GM18873 (cell line): ENCODE measurements around the gene PPP4R3A.
"Not testable (repeated sequence)": the region's sequence is repeated elsewhere in the genome, so short reads cannot be mapped to it uniquely, and the experiment has no call there.

Experiments used
- ATAC-seq: cut with Tn5 transposase; IDR thresholded peaks from one replicate; pipeline ENCODE4 v1.9.1; 2021; ENCODE audit warnings: mild to moderate bottlenecking, moderate library complexity, moderate number of reproducible peaks; ENCODE audit not compliant: unreplicated experiment, low FRiP score

The PPP4R3A gene

DNA sequence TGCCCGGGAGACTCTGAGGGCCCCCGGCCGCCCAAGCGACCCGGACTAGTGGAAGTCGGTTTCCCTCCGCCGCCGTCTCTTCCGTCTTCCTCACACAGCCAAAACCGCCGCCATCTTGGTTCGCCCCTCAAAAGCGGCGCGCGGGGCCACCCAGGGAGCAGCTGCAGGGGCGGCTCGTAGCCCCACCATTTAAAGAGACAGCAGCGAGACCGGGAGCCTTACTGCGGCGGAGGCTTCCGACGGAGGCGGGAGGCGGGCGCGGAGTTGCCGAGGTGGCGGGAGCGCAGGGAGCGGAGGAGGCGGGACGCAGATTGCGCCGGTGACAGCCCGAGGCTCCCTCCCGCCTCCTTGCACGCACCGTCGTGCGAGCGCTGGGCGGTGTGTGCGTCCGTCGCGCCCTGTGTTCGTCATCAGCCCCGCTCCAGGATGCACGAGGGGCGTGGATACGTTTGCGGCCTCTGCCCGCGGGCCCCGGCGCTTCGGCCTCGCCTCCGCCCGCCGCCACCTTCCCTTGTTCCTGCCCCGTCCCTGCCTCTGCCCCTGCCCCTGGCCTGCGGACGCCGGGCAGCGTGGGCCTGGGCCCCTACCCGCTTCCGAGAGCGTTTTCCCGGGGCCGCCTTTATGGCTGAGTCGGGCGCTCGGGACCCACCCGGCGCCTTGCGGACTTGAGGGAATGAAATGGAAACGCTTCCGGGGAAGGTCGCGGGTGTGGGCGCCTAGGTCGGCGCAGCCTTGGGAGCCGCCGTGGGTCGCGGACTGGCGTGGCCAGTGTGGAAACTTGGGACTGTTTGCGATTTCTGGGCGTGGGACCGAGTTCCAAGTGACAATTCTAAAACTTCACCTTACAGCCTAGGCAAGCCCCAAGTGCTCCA is at the start of gene PPP4R3A:
Gene PPP4R3A, minus strand, starts transcription at position 140 of the 872 bp plus-strand sequence. CDS start 663 bp downstream, outside the sequence.
- peak; percentile 74 for ATAC-seq

DNA sequence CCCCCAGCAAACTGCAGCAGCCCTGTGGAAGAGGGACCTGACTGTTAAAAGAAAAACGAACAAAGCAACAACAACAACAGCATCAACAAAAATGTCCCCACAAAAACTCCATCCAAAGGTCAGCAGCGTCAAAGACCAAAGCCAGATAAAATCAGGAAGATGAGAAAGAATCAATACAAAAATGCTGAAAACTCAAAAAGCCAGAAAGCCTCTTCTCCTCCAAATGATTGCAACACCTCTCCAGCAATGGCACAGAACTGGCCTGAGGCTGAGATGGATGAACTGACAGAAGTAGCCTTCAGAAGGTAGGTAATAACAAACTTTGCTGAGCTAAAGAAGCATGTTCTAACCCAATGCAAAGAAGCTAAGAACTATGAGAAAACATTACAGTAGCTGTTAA is 45.4 kb upstream of the PPP4R3A start:
- ATAC-seq: no peak

DNA sequence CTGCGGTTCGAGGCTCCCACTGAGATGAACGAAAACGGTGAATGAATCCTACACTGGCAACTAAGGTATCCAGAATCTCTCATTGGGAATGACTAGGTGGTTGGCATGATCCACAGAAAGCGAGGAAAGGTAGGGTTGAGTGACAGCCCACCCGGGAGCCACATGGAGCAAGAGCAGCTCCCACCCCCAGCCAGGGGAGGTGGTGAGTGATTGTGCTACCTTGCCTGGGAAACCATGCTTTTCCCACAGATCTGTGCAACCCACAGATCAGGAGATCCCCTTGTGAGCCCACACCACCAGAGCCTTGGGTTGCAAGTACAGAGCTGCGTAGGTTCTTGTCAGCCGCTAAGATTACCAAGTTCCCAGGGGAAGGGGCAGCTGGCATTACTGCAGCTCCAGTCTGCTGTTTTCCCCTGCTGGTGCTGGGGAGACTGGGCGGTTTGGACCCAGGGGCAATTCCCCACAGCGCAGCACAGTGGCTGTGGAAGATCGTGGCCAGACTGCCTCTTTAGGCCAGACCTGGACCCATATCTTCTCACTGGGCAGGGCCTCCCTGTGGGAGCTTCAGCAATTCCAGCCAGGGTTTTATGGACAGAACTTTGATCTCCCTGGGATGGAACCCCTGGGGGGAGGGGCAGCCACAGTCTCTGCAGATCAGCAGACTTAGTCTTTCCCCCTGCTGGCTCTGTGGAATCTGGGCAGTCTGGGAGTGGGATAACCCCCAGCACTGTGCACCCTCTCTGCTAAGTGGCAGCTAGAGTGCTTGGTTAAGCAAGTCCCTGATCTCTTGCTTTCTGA is 44.6 kb upstream of the PPP4R3A start:
- ATAC-seq: no peak

DNA sequence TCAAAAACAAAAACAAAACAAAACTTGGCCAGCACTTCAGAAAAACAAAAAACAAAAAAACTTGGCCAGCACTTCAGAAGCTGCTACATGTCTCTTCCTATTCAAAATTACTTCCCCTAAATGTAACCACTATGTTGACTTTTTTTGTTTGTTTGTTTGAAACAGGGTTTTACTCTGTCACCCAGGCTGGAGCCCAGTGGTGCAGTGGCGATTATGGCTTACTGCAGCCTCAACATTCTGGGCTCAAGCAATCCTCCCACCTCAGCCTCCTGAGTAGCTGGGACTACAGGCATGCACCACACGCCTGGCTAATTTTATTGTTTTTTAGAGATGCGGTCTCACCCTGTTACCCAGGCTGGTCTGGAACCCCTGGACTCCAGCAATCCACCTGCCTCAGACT is 38.0 kb upstream of the PPP4R3A start:
- ATAC-seq: no peak

DNA sequence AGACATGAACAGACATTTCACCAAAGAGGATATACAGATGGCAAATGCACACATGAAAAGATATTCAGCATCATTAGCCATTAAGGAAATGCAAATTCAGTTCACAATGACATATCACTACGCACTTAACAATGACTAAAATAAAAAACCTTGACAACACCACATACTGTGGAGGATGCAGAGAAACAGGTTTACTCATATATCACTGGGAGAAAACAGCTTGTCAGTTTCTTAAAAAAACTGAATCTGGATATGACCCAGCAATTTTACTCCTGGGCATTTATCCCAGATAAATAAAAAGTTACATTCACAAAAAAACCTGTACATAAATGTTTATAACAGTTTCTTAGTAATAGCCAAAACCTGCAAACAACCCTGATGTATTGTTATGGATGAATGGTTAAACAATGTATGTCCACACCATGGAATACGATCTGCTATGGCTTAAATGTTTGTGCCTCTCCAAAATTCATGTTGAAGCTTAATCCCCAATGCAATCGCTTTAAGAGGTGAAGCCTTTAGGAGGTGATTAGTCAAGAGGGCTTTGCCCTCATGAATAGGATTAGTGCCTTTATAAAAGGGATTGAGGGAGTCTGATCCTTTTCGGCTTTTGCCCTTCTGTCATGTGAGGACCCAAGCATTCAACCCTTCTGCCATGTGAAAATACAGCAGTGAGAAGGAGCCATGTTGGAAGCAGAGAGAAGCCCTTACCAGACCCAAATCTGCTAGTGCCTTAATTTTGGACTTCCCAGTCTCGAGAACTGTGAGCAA is 36.0 kb upstream of the PPP4R3A start:
- ATAC-seq: no peak

DNA sequence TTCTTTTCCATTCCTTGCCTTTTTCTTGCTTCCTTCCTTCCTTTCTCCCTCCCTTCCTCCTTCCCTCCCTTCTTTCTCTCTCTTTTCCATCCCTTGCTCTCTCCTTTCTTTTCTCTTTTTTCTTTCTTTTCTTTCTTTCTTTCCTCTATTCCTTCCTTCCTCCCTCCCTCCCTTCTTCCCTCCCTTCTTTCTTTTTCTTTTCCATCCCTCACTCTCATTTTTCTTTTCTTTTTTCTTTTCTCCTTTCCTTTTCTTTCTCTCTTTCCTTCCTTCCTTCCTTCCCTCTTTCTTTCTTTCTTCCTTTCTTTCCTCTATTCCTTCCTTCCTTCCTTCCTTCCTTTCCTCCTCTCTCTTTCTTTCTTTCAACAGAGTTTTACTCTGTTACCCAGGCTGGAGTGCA is 35.1 kb upstream of the PPP4R3A start:
- ATAC-seq: no peak

DNA sequence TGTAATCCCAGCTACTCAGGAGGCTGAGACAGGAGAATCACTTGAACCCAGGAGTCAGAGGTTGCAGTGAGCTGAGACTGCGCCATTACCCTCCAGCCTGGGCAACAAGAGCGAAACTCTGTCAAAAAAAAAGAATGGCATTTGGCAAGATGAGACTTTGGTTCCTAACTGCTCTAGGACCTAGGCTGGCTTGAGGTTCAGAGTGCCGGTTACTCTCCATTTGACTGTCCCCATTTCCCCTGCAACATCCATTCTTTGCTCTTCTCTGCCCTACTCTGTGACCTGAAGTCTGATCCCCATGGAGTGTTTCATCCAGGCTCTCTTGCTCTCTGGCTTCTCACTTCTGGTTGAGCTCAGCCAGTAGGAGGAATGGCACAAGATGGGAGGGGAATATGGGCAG is 26.2 kb upstream of the PPP4R3A start:
- ATAC-seq: no peak

DNA sequence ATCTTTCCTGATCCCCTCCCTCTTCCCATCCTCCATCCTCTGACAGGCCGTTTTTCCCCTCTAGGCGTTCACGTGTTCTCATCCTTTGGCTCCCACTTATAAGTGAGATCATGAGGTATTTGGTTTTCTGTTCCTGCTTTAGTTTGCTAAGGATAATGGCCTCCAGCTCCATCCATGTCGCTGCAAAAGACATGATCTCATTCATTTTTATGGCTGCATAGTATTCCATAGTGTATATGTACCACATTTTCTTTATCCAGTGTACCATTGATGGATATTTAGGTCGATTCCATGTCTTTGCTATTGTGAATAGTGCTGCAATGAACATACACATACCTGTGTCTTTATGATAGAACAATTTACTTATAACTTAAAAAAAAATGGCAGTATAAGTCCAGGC is 23.9 kb upstream of the PPP4R3A start:
- ATAC-seq: not testable (repeated sequence)

DNA sequence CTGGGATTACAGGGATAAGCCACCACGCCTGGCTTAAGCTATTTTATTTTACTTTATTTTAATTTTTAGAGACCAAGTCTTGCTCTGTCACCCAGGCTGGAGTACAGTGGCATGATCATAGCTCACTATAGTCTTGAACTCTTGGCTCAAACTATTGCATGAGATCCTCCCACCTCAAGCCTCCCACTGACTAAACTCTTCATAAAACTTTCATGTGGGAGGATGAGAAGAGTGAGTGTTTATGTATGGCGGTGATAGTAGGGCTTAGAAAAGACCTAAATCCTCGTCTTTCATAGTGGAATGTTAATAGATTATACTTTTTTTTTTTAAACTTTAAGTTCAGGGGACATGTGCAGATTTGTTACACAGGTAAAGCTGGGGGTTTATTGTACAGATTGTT is 23.5 kb upstream of the PPP4R3A start:
- no peak for ATAC-seq

DNA sequence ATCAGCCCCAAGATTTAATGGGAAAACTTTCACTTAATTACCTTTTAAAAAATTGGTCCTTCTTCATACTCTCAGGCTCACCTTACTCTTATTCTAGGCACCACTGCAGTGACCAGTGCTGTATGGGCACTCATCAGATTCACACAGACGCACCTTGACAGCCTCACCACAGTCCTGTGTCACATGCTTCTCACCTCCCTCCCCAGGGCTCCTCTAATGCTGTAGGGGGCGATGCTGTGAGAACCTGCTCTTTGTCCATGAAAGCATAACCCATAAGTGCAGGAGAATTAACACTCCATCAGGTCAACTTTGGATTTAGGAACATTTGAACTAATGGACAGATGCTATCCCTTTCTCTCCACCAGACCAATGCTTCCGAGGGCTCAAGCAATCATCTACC is 13.9 kb upstream of the PPP4R3A start:
- no peak for ATAC-seq

DNA sequence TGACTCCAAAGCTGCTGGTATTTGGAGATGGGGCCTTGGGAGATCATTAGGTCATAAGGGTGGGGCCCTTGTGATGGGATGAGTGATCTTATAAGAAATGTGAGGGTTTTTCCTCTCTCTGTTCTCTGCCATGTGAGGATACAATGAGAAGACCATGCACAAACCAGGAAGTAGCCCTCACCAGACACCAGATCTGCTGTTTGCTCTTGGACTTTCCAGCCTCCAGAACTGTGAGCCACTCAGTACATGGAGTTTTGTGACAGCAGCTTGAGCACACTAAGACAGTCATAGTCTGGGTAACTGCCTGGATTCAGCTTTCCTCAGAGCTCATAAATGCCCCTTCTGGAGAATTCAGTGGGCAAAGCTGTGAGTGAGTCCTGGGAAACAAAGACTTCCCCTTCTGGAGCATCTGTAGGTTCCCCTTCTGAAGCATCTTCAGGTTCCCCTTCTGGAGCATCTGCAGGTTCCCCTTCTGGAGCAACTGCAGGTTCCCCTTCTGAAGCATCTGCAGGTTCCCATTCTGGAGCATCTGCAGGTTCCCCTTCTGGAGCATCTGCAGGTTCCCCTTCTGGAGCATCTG is 11.0 kb upstream of the PPP4R3A start:
- ATAC-seq: no peak

DNA sequence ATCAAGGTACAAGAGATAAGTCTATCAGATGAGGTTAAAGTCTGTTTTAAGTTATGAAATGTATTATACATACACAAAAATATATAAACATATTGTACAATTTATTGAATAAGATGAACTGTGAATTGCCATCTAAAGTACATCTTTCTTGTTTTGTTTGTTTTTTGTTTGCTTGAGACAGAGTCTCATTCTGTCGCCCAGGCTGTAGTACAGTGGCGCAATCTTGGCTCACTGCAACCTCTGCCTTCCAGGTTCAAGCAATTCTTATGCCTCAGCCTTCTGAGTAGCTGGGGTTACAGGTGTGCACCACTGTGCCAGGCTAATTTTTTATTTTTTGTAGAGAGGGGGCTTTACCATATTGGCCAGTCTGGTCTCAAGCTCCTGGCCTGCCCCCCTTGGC is 10.0 kb upstream of the PPP4R3A start:
- ATAC-seq: no peak

DNA sequence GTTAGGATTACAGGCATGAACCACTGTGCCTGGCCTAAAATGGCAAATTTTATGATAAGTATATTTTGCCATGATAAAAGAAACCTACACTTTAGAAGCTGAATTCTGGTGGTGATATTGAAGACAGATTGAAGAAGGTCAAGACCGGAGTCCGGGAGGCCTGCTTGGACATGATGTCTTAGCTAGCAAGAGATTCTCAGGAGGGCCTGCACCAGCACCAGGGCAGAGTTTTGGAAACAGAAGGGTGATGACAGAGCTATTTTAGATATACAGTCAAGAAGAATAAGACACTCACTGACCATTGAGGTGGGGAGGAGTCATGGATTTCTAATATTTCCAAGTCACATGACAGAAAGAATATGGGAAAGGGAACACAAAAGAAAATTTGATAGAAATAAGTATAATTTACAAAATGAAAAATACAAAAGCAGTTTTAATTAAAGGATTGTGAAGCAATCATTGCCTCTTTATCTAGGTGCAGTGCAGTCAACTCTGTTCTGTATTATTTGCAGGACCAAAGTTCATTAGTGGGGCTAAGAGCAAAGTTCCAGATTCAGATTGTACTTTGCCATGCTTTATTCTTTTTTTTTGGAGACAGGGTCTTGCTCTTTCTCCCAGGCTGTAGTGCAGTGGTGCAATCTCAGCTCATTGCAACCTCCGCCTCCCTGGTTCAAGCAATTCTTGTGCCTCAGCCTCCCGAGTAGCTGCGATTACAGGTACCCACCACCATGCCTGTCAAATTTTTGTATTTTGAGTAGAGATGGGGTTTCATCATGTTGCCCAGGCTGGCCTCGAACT is 9.3 kb upstream of the PPP4R3A start:
- ATAC-seq: no peak

DNA sequence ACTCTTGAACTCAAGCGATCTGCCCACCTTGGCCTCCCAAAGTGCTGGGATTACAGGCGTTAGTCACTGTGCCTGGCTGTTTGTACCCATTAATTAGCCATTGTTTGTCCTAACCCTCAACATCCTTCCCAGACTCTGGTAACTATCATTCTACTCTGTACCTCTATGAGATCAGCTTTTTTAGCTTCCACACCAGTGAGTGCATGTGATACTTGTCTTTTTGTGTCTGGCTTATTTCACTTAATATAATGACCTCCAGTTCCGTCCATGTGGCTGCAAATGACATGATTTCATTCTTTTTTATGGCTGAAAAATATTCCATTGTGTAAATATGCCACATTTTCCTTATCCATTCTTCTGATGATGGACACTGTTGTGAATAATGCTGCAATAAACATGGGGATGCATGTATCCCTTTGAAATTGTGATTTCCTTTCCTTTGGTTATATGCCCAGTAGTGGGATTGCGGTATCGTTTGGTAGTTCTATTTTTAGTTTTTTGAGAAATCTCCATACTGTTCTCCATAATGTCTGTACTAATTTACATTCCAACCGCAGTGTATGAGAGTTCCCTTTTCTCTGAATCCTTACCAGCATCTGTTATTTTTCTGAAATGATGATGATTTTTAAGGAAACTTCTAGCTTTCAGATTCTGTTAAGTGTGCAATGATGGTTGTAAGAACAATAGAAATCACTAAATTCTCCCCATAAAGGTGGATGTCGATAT is 6.7 kb upstream of the PPP4R3A start:
- no peak for ATAC-seq

DNA sequence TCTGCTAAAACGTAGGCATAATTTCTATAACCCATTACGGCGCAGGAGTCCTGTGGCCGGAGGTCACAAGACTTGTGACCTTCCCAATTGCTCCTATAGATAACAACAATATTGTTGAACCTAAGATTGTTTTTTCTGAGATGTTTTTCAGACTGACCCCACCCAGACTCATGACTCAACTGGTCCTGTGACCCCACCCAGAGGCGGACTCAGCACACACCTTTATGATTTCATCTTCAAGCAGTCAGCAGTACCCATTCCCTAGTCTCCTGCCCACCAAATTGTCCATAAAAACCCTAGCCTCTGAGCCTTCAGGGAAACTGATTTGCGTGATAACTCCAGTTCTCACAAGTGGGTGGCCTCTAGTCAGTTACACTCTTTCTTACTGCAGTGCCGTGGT is 5.9 kb upstream of the PPP4R3A start:
- ATAC-seq: no peak

DNA sequence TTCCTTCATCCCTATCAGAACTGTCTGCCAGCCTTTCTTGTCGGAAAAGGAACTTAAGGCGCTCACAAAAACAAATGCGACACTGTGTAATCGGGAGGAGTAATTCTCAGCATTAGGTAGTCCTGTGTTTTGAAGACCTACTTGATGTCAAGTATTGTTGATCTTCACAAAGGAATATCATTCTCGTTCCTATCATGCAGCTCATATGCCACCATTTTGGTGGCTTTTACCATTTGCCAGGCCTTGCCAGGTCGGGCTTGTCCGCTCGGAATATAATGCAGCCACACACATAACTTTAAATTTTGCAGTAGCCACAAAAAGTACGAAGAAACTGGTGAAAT is 903 bp upstream of the PPP4R3A start:
- ATAC-seq: no peak

DNA sequence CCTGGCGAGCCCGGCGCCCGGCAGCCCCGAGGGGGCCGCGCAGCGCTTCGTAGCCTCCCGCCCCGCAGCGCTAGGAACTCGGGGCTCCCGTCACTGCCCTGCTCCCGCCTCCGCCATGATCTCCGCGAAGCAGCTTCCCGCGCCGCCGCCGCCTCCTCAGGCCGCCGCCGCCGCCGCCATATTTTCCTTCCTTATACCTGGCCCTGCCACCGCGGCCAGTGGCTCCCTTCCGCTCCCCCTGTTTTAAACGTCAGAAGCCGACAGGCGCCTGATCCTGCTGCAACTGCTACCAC is 286 bp downstream of the PPP4R3A start:
- ATAC-seq: peak; percentile 19

DNA sequence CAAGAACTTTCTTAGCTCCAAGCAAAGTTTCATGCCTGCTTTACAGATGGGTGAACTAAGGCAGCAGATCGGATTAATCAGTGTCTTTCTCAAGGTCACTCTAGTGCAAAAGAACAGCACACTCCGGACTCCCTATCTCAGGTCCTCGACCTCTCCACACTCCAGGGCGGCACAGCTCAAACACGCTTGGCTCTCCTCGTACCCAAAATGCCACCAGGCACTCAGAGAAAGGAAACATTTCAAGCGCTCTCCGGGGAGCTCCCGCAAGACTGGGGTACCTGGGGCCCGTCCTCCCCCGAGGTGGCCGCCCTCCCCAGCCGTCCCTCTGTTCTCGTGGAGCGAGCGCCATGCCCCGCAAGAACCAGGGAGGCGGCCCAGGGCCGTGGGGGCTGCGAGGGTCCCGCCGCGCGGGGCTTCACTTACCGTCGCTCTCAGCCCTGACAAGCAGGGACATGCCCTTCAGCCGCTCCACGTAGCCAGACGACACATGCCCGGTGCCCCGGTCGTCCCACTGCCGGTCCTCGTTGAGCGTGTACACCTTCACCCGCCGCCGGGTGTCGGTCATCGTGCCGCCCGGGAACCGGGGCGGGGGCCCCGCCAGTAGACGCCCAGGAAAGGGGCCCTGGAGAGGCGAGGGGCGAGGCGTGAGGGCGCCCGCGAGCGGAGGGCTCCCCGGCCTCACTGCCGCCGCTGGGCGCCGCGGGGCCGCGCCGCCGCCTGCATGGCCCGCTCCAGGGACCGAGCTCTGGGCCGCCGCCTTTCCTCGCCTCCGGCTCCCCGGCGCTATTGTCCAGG is 830 bp downstream of the PPP4R3A start:
- peak; percentile 6 for ATAC-seq

DNA sequence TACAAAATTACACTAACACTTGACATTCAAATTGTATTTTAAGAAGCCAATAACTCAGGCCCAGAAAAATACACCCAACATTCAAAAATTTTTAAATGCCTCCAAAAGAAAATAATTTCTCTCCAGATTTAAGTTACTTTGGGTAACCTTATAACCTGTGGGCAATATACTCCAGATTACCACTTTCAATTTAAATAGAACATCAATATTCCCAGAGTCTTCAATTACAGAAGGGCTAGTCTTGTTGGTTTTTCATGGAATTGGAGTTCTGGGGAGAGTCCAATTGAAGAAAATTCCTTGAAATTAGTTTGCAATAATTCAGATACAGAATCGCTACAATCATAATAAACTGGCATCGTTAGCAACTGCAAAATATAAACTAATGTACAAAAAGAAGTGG is 2.0 kb downstream of the PPP4R3A start:
- ATAC-seq: no peak
